22Rv1 (cell line): ENCODE results near the gene USP2.

ENCODE experiments used
- ZFX ChIP-seq: fragments of 450-650 bp; IDR thresholded peaks from 2 replicates; pipeline ENCODE4 v1.6.1; 2017; ENCODE audit warnings: antibody characterized with exemption, borderline replicate concordance
- TF ChIP-seq, protein P1 (sequence below): fragments of 450-650 bp; IDR thresholded peaks from 2 replicates; pipeline ENCODE4 v1.5.1; 2017; ENCODE audit warnings: mild to moderate bottlenecking

DNA sequence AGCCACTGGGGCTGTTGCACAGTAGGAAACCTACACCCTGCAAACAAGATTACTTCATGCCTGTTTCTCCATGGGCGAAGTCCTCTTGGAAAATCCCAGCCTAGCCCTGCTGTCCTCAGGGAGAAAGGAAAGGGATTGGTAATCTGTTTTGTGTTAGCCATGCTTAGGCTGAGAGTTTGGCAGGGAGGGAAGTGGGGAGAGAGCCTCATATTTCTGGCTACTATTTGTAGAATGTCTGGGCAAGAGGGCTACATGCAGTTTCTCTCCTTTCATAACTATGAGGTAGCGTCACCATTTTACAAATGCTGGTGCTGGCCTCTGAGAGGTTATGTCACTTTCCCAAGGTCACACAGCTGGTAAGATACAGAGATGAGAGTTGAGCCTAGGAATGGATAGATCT, 34.2 kb downstream of the USP2 start:
- TF ChIP-seq, protein P1, sequence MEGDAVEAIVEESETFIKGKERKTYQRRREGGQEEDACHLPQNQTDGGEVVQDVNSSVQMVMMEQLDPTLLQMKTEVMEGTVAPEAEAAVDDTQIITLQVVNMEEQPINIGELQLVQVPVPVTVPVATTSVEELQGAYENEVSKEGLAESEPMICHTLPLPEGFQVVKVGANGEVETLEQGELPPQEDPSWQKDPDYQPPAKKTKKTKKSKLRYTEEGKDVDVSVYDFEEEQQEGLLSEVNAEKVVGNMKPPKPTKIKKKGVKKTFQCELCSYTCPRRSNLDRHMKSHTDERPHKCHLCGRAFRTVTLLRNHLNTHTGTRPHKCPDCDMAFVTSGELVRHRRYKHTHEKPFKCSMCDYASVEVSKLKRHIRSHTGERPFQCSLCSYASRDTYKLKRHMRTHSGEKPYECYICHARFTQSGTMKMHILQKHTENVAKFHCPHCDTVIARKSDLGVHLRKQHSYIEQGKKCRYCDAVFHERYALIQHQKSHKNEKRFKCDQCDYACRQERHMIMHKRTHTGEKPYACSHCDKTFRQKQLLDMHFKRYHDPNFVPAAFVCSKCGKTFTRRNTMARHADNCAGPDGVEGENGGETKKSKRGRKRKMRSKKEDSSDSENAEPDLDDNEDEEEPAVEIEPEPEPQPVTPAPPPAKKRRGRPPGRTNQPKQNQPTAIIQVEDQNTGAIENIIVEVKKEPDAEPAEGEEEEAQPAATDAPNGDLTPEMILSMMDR: no peak
- TF ChIP-seq ZFX: no peak
